Endothelial cell of umbilical vein (primary cell): ENCODE data around the gene GOLGA6A. TPM values are rescaled to one million over a fixed set of nuclear protein-coding genes. Genes with fewer than 3 reads are reported as not detected.
A peak's percentile ranks its signal among the peaks of the same experiment; 100 is the strongest.

Source experiments
- BruUV-seq: library from RNA; stranded (reverse); fragments of 400-500 nt; replicated peaks from 2 replicates; lab custom pipeline; 2021; lab: Mats Ljungman, UMichigan
- CTCF ChIA-PET: fragments of 300-600, 350-600 bp; sonication (Branson Sonifier 250); formaldehyde crosslinking; loops from one replicate; lab custom pipeline; 2021; ENCODE audit warnings: antibody characterized with exemption, inconsistent platforms; lab: Charles Lee
- POLR2A ChIA-PET: fragments of 300-600, 350-600 bp; sonication (Branson Sonifier 250); formaldehyde crosslinking; loops from one replicate; lab custom pipeline; 2021; ENCODE audit warnings: antibody characterized with exemption, inconsistent platforms; lab: Charles Lee
- DNase-seq: peaks from one replicate; pipeline ENCODE4 v3.0.0-alpha.2; 2011; ENCODE audit warnings: low read depth, low spot score
- FAIRE-seq: peaks from 2 replicates; lab custom pipeline; 2011; peaks lifted over from hg19 to GRCh38; lab: Jason Lieb, UNC
- H2AFZ ChIP-seq: 2 replicates; pipeline ENCODE4 v1.6.0; 2012; ENCODE audit warnings: low read depth, low read length, control low read depth, inconsistent platforms
- H3K27ac ChIP-seq: 2 replicates; pipeline ENCODE4 v1.5.1; 2011; ENCODE audit warnings: low read depth, mild to moderate bottlenecking, control low read depth, low read length, moderate library complexity; ENCODE audit not compliant: insufficient read depth
- H3K27me3 ChIP-seq, 2 experiments: 2 replicates each; pipeline versions ENCODE4 v1.6.0 to v1.6.1; 2011; ENCODE audit warnings: low read length in 2 of 2, mixed read lengths in 1 of 2; ENCODE audit not compliant: control insufficient read depth in 2 of 2, insufficient read depth in 2 of 2
- H3K36me3 ChIP-seq, 2 experiments: 2 replicates in 1 of 2; 3 replicates in 1 of 2; pipeline ENCODE4 v1.5.1; 2011; ENCODE audit warnings: low read length in 2 of 2, mild to moderate bottlenecking in 1 of 2, moderate library complexity in 1 of 2; ENCODE audit not compliant: control insufficient read depth in 2 of 2, insufficient read depth in 2 of 2; ENCODE audit errors: extremely low read depth in 1 of 2
- H3K4me1 ChIP-seq: 3 replicates; pipeline ENCODE4 v1.5.1; 2011; ENCODE audit warnings: mild to moderate bottlenecking, low read length; ENCODE audit not compliant: control insufficient read depth, insufficient read depth; ENCODE audit errors: extremely low read depth
- H3K4me2 ChIP-seq: 2 replicates; pipeline ENCODE4 v1.6.1; 2011; ENCODE audit warnings: low read length, control low read depth, mixed read lengths; ENCODE audit not compliant: insufficient read depth
- H3K4me3 ChIP-seq, 3 experiments: fragments of 200-600 bp in 1 of 3; sonication (generic), shearing (Covaris generic) in 1 of 3; replicated peaks in 1 of 3; 2 replicates each; pipeline ENCODE4 v1.5.1; 2011 to 2016; ENCODE audit warnings: control low read depth in 3 of 3, low read length in 3 of 3, mild to moderate bottlenecking in 2 of 3, inconsistent platforms in 1 of 3, low read depth in 1 of 3, moderate library complexity in 1 of 3; ENCODE audit not compliant: insufficient read depth in 1 of 3
- H3K79me2 ChIP-seq: 2 replicates; pipeline ENCODE4 v1.6.0; 2012; ENCODE audit warnings: low read length, inconsistent platforms; ENCODE audit not compliant: control insufficient read depth, insufficient read depth
- H3K9ac ChIP-seq: replicated peaks from 2 replicates; pipeline ENCODE3; 2011; ENCODE audit warnings: low read length, control low read depth; ENCODE audit not compliant: insufficient read depth; ENCODE audit errors: extremely low read depth
- H3K9me1 ChIP-seq: replicated peaks from 3 replicates; pipeline ENCODE4 v1.6.0; 2011; ENCODE audit warnings: mild to moderate bottlenecking, low read length; ENCODE audit not compliant: control insufficient read depth, insufficient read depth; ENCODE audit errors: extremely low read depth
- H3K9me3 ChIP-seq: replicated peaks from 2 replicates; pipeline ENCODE4 v1.5.1; 2012; ENCODE audit warnings: low read length, inconsistent platforms; ENCODE audit not compliant: control insufficient read depth, insufficient read depth
- H4K20me1 ChIP-seq: replicated peaks from 2 replicates; pipeline ENCODE3; 2011; ENCODE audit warnings: mild to moderate bottlenecking, low read length; ENCODE audit not compliant: control insufficient read depth, insufficient read depth; ENCODE audit errors: extremely low read depth
- CTCF ChIP-seq, 2 donors: IDR thresholded peaks; 1 replicate in 1 of 2; 2 replicates in 1 of 2; pipeline ENCODE4 v1.5.1; 2011; ENCODE audit warnings: low read length in 2 of 2, mild to moderate bottlenecking in 2 of 2, moderate library complexity in 2 of 2, control low read depth in 1 of 2, inconsistent platforms in 1 of 2, low read depth in 1 of 2; ENCODE audit not compliant: insufficient read depth in 1 of 2; ENCODE audit errors: extremely low read depth in 1 of 2
- EZH2 ChIP-seq: IDR thresholded peaks from 2 replicates; pipeline ENCODE4 v1.6.1; 2012; ENCODE audit warnings: borderline replicate concordance, low read depth, mild to moderate bottlenecking, moderate library complexity, low read length, inconsistent platforms; ENCODE audit not compliant: severe bottlenecking
- FOS ChIP-seq: IDR thresholded peaks from 2 replicates; pipeline ENCODE4 v1.6.1; 2011; ENCODE audit warnings: mild to moderate bottlenecking, low read length, moderate library complexity, borderline replicate concordance; ENCODE audit not compliant: insufficient read depth
- GATA2 ChIP-seq: IDR thresholded peaks from 2 replicates; pipeline ENCODE4 v1.7.0; 2011; ENCODE audit warnings: low read depth, mild to moderate bottlenecking, moderate library complexity, mixed read lengths, low read length; ENCODE audit not compliant: insufficient read length, insufficient read depth
- JUN ChIP-seq: IDR thresholded peaks from 2 replicates; pipeline ENCODE4 v1.6.1; 2011; ENCODE audit warnings: borderline replicate concordance, low read depth; ENCODE audit not compliant: insufficient read length, insufficient read depth
- MYC ChIP-seq: IDR thresholded peaks from one replicate; pipeline ENCODE4 v1.6.1; 2011; ENCODE audit warnings: mild to moderate bottlenecking, low read depth, low read length
- POLR2A ChIP-seq: IDR thresholded peaks from 2 replicates; pipeline ENCODE4 v1.6.1; 2012; ENCODE audit warnings: low read depth, mild to moderate bottlenecking, control low read depth, low read length
- POLR2AphosphoS5 ChIP-seq: IDR thresholded peaks from 2 replicates; pipeline ENCODE4 v1.6.1; 2012; ENCODE audit warnings: low read depth, mild to moderate bottlenecking, control low read depth, low read length, moderate library complexity; ENCODE audit not compliant: insufficient read depth
- dilution Hi-C: fragments of 300-500 bp; cut with MboI; formaldehyde crosslinking; loops from one replicate; pipeline ENCODE4 v1.15.0; 2019; ENCODE audit warnings: low sequenced_read_pairs; ENCODE audit not compliant: extremely low pct_ligation_motif_present
- intact Hi-C: fragments of 100-400 bp; cut with micrococcal nuclease; formaldehyde crosslinking; loops from one replicate; pipeline ENCODE4 v1.10.0; 2022
- polyA plus RNA-seq, 4 experiments: library from polyadenylated mRNA; depleted of rRNA in 3 of 4; stranded (reverse) in 3 of 4; unstranded in 1 of 4; fragments of >200 nt; gene quantifications; 2 replicates each; pipeline versions ENCODE4 v1.2.1 to v1.2.3, GENCODE V29; 2011 to 2012; ENCODE audit warnings: missing spikeins in 1 of 4
- total RNA-seq: library from RNA; stranded (reverse); gene quantifications from 2 replicates; pipeline ENCODE4 v1.2.3, GENCODE V29; 2021
- TF ChIP-seq, protein P1 (sequence below): IDR thresholded peaks from 2 replicates; pipeline ENCODE4 v1.6.1; 2011; ENCODE audit not compliant: insufficient read depth, insufficient read length

GOLGA6A gene
- total and polyA plus RNA-seq, 2 donors (not counting 3 experiments of a cell fraction or from before 2014, with no cell fraction given) = not detected

DNA sequence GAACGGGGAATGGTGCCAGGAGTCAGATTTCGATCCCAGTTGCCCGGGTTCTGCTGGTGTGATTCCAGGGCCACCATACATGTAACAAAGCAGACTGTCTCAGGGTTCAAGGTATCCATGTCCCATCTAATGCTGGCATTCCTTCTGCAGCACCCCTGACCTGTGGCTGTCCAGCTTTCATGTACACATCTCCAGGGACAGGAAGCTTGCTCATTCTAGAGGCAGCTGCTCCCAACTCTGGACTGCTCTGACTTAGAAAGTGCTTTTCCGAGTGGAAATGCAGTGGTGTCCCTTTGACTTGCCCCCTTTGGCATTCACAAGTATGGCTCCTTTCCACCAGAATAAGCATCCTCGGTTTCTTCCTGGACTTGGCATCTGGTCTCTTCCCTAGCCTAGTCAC lies 56.9 kb downstream of the GOLGA6A start:
- Histone ChIP-seq H3K79me2 (peaks cover 29% of the 10 kb centered on the region), H2AFZ (no peak overlapping the region), H3K36me3 (peaks cover 6 to 24% of the 10 kb centered on the region in 2 experiments), H3K9me1 (no peaks in the 10 kb centered on the region), H3K27ac (peak overlapping the region; percentile 62), H4K20me1 (no peaks in the 10 kb centered on the region), H3K4me3 (no peak overlapping the region), H3K9me3 (no peaks in the 10 kb centered on the region), H3K4me2 (peak overlapping the region; percentile 52), H3K4me1 (peaks cover 22% of the 10 kb centered on the region), H3K27me3 (no peaks in the 10 kb centered on the region), H3K9ac (no peak overlapping the region)
- POLR2A ChIA-PET = no interaction called here
- FAIRE-seq (peak; percentile 99), DNase-seq (peak; percentile 70)
- intact Hi-C loops = loop anchor here (1.0 kb wide), 3 partner anchors 14 to 43 kb away; partner anchors contain the start of gene STOML1
- dilution Hi-C loops = no loop called here
- BruUV-seq = no TSS peak
- CTCF ChIA-PET = interaction anchor here (1.2 to 3.3 kb wide), 7 partner anchors 12 to 74 kb away, joined by 3 to 40 read pairs (median 5); no protein-coding TSS in a partner anchor
- TF ChIP-seq CTCF (IDR thresholded peaks at IDR 0.05; ENCODE audit: extremely low read depth in 1 of 2, insufficient read depth in 1 of 2, low read depth in 1 of 2, low read length in 2 of 2) = no peak
- peak; percentile 72 for TF ChIP-seq FOS
- TF ChIP-seq GATA2 = peak; percentile 40
- TF ChIP-seq EZH2 = no peak
- TF ChIP-seq, protein P1, sequence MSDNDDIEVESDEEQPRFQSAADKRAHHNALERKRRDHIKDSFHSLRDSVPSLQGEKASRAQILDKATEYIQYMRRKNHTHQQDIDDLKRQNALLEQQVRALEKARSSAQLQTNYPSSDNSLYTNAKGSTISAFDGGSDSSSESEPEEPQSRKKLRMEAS = no peak
- TF ChIP-seq MYC = no peak
- no peak for TF ChIP-seq JUN
- peak; percentile 73 for TF ChIP-seq POLR2AphosphoS5
- no peak for TF ChIP-seq POLR2A
